CD14-positive monocyte (primary cell): Measurements from ENCODE around the gene PLCE1. TPM values are rescaled to one million over a fixed set of nuclear protein-coding genes. Genes with fewer than 3 reads are reported as not detected.

Source experiments
- DNase-seq, 3 donors: peaks; one replicate each; pipeline ENCODE4 v3.0.0-alpha.2; 2011 to 2022
- H2AFZ ChIP-seq: 2 replicates; pipeline ENCODE4 v1.6.0; 2012; ENCODE audit warnings: mild to moderate bottlenecking, low read depth, low read length, inconsistent platforms; ENCODE audit not compliant: insufficient read depth, poor library complexity, severe bottlenecking
- H3K27ac ChIP-seq, 2 donors: 1 replicate in 1 of 2; 2 replicates in 1 of 2; pipeline ENCODE4 v1.5.1; 2012 to 2013; ENCODE audit warnings: low read length in 2 of 2, control low read depth in 1 of 2, inconsistent platforms in 1 of 2, low read depth in 1 of 2, mild to moderate bottlenecking in 1 of 2
- H3K27me3 ChIP-seq, 2 donors: one replicate each; pipeline versions ENCODE4 v1.6.0 to v1.6.1; 2011 to 2013; ENCODE audit warnings: low read length in 2 of 2; ENCODE audit not compliant: control insufficient read depth in 2 of 2, insufficient read depth in 2 of 2
- H3K36me3 ChIP-seq, 2 donors: replicated peaks in 1 of 2; 1 replicate in 1 of 2; 2 replicates in 1 of 2; pipeline versions ENCODE4 v1.5.1 to v1.6.1; 2012 to 2013; ENCODE audit warnings: low read length in 2 of 2, control low read depth in 1 of 2, inconsistent platforms in 1 of 2, mild to moderate bottlenecking in 1 of 2; ENCODE audit not compliant: insufficient read depth in 2 of 2, control insufficient read depth in 1 of 2
- H3K4me1 ChIP-seq, 2 donors: 1 replicate in 1 of 2; 2 replicates in 1 of 2; pipeline versions ENCODE4 v1.5.1 to v1.6.1; 2012 to 2013; ENCODE audit warnings: low read length in 2 of 2, control low read depth in 1 of 2, inconsistent platforms in 1 of 2, mild to moderate bottlenecking in 1 of 2, moderate library complexity in 1 of 2; ENCODE audit not compliant: insufficient read depth in 2 of 2, control insufficient read depth in 1 of 2
- H3K4me2 ChIP-seq: replicated peaks from 2 replicates; pipeline ENCODE3; 2012; ENCODE audit warnings: low read length, moderate library complexity, mild to moderate bottlenecking; ENCODE audit not compliant: poor library complexity, severe bottlenecking; ENCODE audit errors: extremely low read depth
- H3K4me3 ChIP-seq, 3 experiments: fragments of 200-600 bp in 1 of 3; sonication (generic) in 1 of 3; replicated peaks in 1 of 3; 1 replicate in 2 of 3; 2 replicates in 1 of 3; pipeline ENCODE4 v1.5.1; 2011 to 2013; ENCODE audit warnings: low read length in 3 of 3, mild to moderate bottlenecking in 3 of 3, control low read depth in 2 of 3, low read depth in 2 of 3, inconsistent platforms in 1 of 3, moderate library complexity in 1 of 3
- H3K79me2 ChIP-seq: 2 replicates; pipeline ENCODE4 v1.6.0; 2012; ENCODE audit warnings: mild to moderate bottlenecking, control low read depth, inconsistent platforms, low read length, moderate library complexity; ENCODE audit not compliant: insufficient read depth
- H3K9ac ChIP-seq: 2 replicates; pipeline ENCODE4 v1.6.0; 2017; ENCODE audit warnings: low read length, mild to moderate bottlenecking; ENCODE audit not compliant: insufficient read depth, poor library complexity, severe bottlenecking
- H3K9me3 ChIP-seq, 2 donors: replicated peaks in 1 of 2; 1 replicate in 1 of 2; 2 replicates in 1 of 2; pipeline versions ENCODE4 v1.5.1 to v1.6.1; 2012 to 2013; ENCODE audit warnings: low read length in 2 of 2, control low read depth in 1 of 2; ENCODE audit not compliant: control insufficient read depth in 1 of 2, insufficient read depth in 1 of 2
- H4K20me1 ChIP-seq: 2 replicates; pipeline ENCODE4 v1.6.0; 2012; ENCODE audit warnings: mild to moderate bottlenecking, low read length, control low read depth, moderate library complexity; ENCODE audit not compliant: insufficient read depth
- H3K27ac Mint-ChIP-seq, 7 donors: one replicate each; pipeline ENCODE4 v1.8.0; 2020; ENCODE audit warnings: mild to moderate bottlenecking in 7 of 7, mixed read lengths in 7 of 7, moderate library complexity in 6 of 7, inconsistent platforms in 2 of 7
- H3K27me3 Mint-ChIP-seq, 3 donors: one replicate each; pipeline ENCODE4 v1.8.0; 2021 to 2022; ENCODE audit warnings: low read depth in 3 of 3, mild to moderate bottlenecking in 3 of 3, mixed read lengths in 3 of 3, moderate library complexity in 3 of 3, inconsistent platforms in 1 of 3
- H3K36me3 Mint-ChIP-seq, 2 donors: one replicate each; pipeline ENCODE4 v1.8.0; 2020; ENCODE audit warnings: mixed read lengths in 2 of 2, inconsistent platforms in 1 of 2, mild to moderate bottlenecking in 1 of 2
- H3K4me1 Mint-ChIP-seq: one replicate; pipeline ENCODE4 v1.8.0; 2020; ENCODE audit warnings: mild to moderate bottlenecking, mixed read lengths
- H3K4me3 Mint-ChIP-seq, 2 donors: one replicate each; pipeline ENCODE4 v1.8.0; 2020; ENCODE audit warnings: mild to moderate bottlenecking in 2 of 2, mixed read lengths in 2 of 2, moderate library complexity in 1 of 2
- H3K9me3 Mint-ChIP-seq, 7 donors: one replicate each; pipeline ENCODE4 v1.8.0; 2020 to 2022; ENCODE audit warnings: mixed read lengths in 7 of 7, mild to moderate bottlenecking in 6 of 7, moderate library complexity in 6 of 7, inconsistent platforms in 2 of 7
- WGBS: methylation state at CpG from one replicate; pipeline ENCODE4 v1.1.5; 2013; ENCODE audit warnings: missing lambda C conversion rate; ENCODE audit not compliant: insufficient coverage; 5-methylcytosine and 5-hydroxymethylcytosine counted together
- intact Hi-C, 2 donors: fragments of 100-400 bp; cut with micrococcal nuclease; formaldehyde crosslinking; loops; one replicate each; pipeline versions ENCODE4 v1.15.0 to v1.15.1; 2023
- polyA plus RNA-seq, 3 donors: library from polyadenylated mRNA; depleted of rRNA in 1 of 3; unstranded in 2 of 3; stranded (reverse) in 1 of 3; fragments of 300-500 nt in 2 of 3; fragments of >200 nt in 1 of 3; fragmentation: Illumina TruSeq in 2 of 3; gene quantifications; 1 replicate in 2 of 3; 2 replicates in 1 of 3; pipeline ENCODE4 v1.2.3, GENCODE V29; 2012 to 2021
- TF ChIP-seq, protein P1 (sequence below): fragments of 200-600 bp; IDR thresholded peaks from one replicate; pipeline ENCODE4 v1.8.0; 2022; ENCODE audit warnings: antibody characterized with exemption, mild to moderate bottlenecking

PLCE1 gene
- polyA plus RNA-seq, 3 donors, result 0.02 TPM; not detected in 1

DNA sequence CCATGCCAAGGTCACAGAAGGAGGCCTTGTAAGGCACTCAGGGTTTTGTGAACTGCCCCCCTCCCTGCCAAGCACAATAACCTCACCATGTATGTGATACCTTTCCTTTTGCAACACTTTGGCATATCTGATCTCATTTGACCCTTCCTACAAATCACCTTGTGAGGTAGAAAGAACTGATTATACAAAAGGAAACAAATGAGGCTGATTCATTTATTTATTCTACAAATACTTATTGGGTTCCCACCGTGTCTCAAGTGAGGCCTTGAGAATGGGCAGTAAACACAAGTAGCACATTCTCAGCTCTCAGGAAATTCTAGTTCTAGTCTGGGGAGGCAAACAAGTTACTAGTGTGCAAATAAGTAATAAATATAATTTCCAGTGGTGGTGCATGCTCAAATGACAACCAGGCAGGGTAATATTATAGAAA is 19.6 kb downstream of the PLCE1 start:
- H3K9me3 ChIP-seq, result no peaks in the 10 kb centered on the region
- no peaks in the 10 kb centered on the region for H3K36me3 ChIP-seq
- no peaks in the 10 kb centered on the region for H3K36me3 Mint-ChIP-seq
- TF ChIP-seq, protein P1, sequence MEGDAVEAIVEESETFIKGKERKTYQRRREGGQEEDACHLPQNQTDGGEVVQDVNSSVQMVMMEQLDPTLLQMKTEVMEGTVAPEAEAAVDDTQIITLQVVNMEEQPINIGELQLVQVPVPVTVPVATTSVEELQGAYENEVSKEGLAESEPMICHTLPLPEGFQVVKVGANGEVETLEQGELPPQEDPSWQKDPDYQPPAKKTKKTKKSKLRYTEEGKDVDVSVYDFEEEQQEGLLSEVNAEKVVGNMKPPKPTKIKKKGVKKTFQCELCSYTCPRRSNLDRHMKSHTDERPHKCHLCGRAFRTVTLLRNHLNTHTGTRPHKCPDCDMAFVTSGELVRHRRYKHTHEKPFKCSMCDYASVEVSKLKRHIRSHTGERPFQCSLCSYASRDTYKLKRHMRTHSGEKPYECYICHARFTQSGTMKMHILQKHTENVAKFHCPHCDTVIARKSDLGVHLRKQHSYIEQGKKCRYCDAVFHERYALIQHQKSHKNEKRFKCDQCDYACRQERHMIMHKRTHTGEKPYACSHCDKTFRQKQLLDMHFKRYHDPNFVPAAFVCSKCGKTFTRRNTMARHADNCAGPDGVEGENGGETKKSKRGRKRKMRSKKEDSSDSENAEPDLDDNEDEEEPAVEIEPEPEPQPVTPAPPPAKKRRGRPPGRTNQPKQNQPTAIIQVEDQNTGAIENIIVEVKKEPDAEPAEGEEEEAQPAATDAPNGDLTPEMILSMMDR, result no peak
- H3K9me3 Mint-ChIP-seq, result peaks cover 0 to 10% (median 0%) of the 10 kb centered on the region in 7 donors
- H3K27me3 ChIP-seq, result no peaks in the 10 kb centered on the region
- H3K4me1 Mint-ChIP-seq, result no peaks in the 10 kb centered on the region
- H3K4me3 ChIP-seq, result no peak overlapping the region
- no peak overlapping the region for H3K4me3 Mint-ChIP-seq
- H3K27ac ChIP-seq, result no peak overlapping the region
- H3K4me2 ChIP-seq, result no peak overlapping the region
- WGBS, result no CpG with 5 or more reads among the region's 1 CpG
- no peaks in the 10 kb centered on the region for H3K79me2 ChIP-seq
- H3K4me1 ChIP-seq, result no peaks in the 10 kb centered on the region
- no peak overlapping the region for H3K27ac Mint-ChIP-seq
- no peak overlapping the region for H2AFZ ChIP-seq
- peaks cover 0 to 3% (median 0%) of the 10 kb centered on the region in 3 donors for H3K27me3 Mint-ChIP-seq
- H3K9ac ChIP-seq, result no peak overlapping the region
- no peak for DNase-seq
- intact Hi-C loops, result no loop called here
- H4K20me1 ChIP-seq, result no peaks in the 10 kb centered on the region

DNA sequence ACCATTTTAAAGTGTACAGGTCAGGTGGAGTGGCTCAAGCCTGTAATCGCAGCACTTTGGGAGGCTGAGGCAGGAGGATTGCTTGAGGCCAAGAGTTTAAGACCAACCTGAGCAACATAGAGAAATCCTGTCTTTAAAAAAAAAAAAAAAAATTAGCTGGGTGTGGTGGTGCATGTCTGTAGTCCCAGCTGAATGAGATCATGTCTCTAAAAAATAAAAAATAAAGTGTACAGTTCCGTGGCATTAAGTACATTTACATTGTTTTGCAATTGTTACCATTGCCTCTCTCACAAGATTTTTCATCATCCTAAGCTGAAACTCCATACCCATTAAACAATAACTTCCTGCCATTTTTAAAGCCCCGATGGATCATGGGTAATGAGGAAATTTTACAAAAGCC is 20.6 kb downstream of the PLCE1 start:
- no peaks in the 10 kb centered on the region for H3K9me3 ChIP-seq
- no peaks in the 10 kb centered on the region for H4K20me1 ChIP-seq
- Mint-ChIP-seq H3K27me3 (peaks cover 0 to 3% (median 0%) of the 10 kb centered on the region in 3 donors), H3K4me1 (no peaks in the 10 kb centered on the region), H3K4me3 (no peak overlapping the region), H3K36me3 (no peaks in the 10 kb centered on the region), H3K9me3 (peaks cover 0 to 5% (median 0%) of the 10 kb centered on the region in 7 donors), H3K27ac (no peak overlapping the region)
- H3K4me3 ChIP-seq, result no peak overlapping the region
- intact Hi-C loops, result no loop called here
- no peaks in the 10 kb centered on the region for H3K79me2 ChIP-seq
- DNase-seq, result no peak
- no peak overlapping the region for H2AFZ ChIP-seq
- H3K27me3 ChIP-seq, result no peaks in the 10 kb centered on the region
- no peak overlapping the region for H3K9ac ChIP-seq
- no peak overlapping the region for H3K4me2 ChIP-seq
- H3K27ac ChIP-seq, result no peak overlapping the region
- no CpG with 5 or more reads among the region's 3 CpGs for WGBS
- TF ChIP-seq, protein P1, result no peak
- no peaks in the 10 kb centered on the region for H3K36me3 ChIP-seq
- H3K4me1 ChIP-seq, result no peaks in the 10 kb centered on the region
